Heart left ventricle (tissue), 13 donors: ENCODE data around the gene FAM98B.

Source experiments
- CTCF ChIP-seq, 12 donors: fragments of 200-600 bp; sonication (generic) in 4 of 12; IDR thresholded peaks; one replicate each; pipeline versions ENCODE4 v1.5.0 to v1.8.0; 2018 to 2022; ENCODE audit warnings: antibody characterized with exemption in 12 of 12, mild to moderate bottlenecking in 5 of 12
- POLR2A ChIP-seq, 2 donors: fragments of 450-650 bp; IDR thresholded peaks; one replicate each; pipeline ENCODE4 v1.6.1; 2017; ENCODE audit warnings: antibody characterized with exemption in 2 of 2, mild to moderate bottlenecking in 2 of 2, moderate library complexity in 2 of 2
- donor health status: ischemic (EF 13 %, LVEDD 7.1; RV severe dilation, severe dysfunction).
- donor health status: DM: no; HTN: yes; CAD: no.
- donor health status: DM: no; HTN: no; CAD: no.
- donor health status: ischemic (EF 25% LVEDD 6.9; RV normal size, moderate dysfunction).
- donor health status: ischemic (EF 25% LVEDD 5.7; RV mildly dilated, moderate dysfunction).
- donor health status: ischemic (EF 35%, LVEDD 5.7; RV mildly dilated, moderate dysfunction).
- donor health status: nonischemic (EF 11% LVEDD 7.7; RV severe dilation, severe dysfunction).
- donor health status: DM: yes; HTN: yes; CAD: no.
- donor health status: PGD.
- donor health status: ischemic (EF 29% LVEDD 5.4; RV normal size, mild dysfunction).
- donor health status: nonischemic (EF 23%, LVEDD 6.1; RV moderate dilation, normal function).

DNA sequence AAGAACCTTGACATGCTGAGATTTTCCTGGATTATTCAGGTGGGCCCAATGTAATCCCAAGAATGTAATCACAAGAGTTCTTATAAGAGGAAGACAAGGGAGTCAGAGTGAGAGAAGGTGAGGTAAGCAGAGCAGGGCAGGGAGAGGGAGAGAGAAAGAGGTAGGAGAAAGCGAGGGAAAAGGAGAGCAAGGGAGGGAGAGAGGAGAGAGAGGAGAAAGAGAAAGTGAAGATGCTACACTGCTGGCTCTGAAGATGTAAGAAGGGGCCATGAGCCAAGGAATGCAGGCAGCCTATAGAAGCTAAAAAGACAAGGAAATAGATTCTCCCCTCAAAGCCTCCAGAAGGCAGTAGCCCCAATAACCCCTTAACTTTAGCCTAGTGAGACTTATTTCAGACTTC lies 28.7 kb upstream of the FAM98B start:
- TF ChIP-seq CTCF (IDR thresholded peaks at IDR 0.05) (no peak), POLR2A (IDR thresholded peaks at IDR 0.05) (no peak)
